ENCODE measurements around the gene LYVE1. TPM values are rescaled to one million over a fixed set of nuclear protein-coding genes. Genes with fewer than 3 reads are reported as not detected.

LYVE1 gene
- total RNA-seq, 1 donor from 2014 or later, result 0.27 TPM

DNA sequence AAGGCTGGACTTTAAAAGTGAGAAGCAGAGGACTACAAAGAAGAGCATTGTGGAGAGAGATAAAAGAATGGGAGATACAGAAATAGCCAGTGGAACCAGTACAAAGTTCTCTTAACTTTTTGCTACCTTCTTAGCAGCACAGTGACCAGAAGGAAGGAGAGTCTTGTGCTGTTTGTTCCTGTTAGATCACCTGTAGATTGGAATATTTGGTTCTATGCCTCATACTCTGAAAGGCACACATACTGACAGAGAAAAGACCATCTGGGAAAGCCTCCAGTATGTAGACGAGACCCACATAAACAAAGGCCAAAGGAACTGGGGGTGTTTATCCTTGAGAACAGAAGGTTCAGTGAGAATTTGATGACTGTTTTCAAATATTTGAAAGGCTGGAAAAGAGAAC, 46.2 kb downstream of the LYVE1 start:
- Mint-ChIP-seq H3K4me3 (ENCODE audit: unreplicated experiment) (no peak overlapping the region), H3K4me1 (ENCODE audit: low read depth, unreplicated experiment) (peaks cover 6% of the 10 kb centered on the region), H3K27ac (ENCODE audit: unreplicated experiment) (no peak overlapping the region), H3K36me3 (ENCODE audit: low read depth, unreplicated experiment) (peaks cover 6% of the 10 kb centered on the region), H3K9me3 (ENCODE audit: unreplicated experiment) (no peaks in the 10 kb centered on the region), H3K27me3 (ENCODE audit: low read depth, unreplicated experiment) (no peaks in the 10 kb centered on the region)
- Histone ChIP-seq H3K4me1 (ENCODE audit: insufficient read depth, low read length) (peaks cover 4% of the 10 kb centered on the region), H4K20me1 (ENCODE audit: insufficient read depth, low read length) (no peaks in the 10 kb centered on the region), H3K79me2 (ENCODE audit: insufficient read depth, low read length) (no peaks in the 10 kb centered on the region), H3K9me3 (ENCODE audit: insufficient read depth, low read depth, low read length) (no peaks in the 10 kb centered on the region), H3K27ac (ENCODE audit: low read depth, low read length) (no peak overlapping the region), H3K9ac (ENCODE audit: low read length) (no peak overlapping the region), H3K4me3 (ENCODE audit: insufficient read depth, low read depth, low read length) (no peak overlapping the region), H3K36me3 (ENCODE audit: insufficient read depth, low read length) (peaks cover 11% of the 10 kb centered on the region), H3K27me3 (ENCODE audit: insufficient read depth, low read length) (no peaks in the 10 kb centered on the region), H3K4me2 (ENCODE audit: low read length) (no peak overlapping the region), H2AFZ (ENCODE audit: low read depth, low read length) (no peak overlapping the region)
- TF ChIP-seq, protein P1, sequence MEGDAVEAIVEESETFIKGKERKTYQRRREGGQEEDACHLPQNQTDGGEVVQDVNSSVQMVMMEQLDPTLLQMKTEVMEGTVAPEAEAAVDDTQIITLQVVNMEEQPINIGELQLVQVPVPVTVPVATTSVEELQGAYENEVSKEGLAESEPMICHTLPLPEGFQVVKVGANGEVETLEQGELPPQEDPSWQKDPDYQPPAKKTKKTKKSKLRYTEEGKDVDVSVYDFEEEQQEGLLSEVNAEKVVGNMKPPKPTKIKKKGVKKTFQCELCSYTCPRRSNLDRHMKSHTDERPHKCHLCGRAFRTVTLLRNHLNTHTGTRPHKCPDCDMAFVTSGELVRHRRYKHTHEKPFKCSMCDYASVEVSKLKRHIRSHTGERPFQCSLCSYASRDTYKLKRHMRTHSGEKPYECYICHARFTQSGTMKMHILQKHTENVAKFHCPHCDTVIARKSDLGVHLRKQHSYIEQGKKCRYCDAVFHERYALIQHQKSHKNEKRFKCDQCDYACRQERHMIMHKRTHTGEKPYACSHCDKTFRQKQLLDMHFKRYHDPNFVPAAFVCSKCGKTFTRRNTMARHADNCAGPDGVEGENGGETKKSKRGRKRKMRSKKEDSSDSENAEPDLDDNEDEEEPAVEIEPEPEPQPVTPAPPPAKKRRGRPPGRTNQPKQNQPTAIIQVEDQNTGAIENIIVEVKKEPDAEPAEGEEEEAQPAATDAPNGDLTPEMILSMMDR (IDR thresholded peaks at IDR 0.05; ENCODE audit: insufficient read depth, low read depth, low read length), result no peak
- TF ChIP-seq EZH2 (IDR thresholded peaks at IDR 0.05; ENCODE audit: insufficient read depth, low read length), result no peak
- no peak for DNase-seq (ENCODE audit: low read depth)
- FAIRE-seq, result no peak

DNA sequence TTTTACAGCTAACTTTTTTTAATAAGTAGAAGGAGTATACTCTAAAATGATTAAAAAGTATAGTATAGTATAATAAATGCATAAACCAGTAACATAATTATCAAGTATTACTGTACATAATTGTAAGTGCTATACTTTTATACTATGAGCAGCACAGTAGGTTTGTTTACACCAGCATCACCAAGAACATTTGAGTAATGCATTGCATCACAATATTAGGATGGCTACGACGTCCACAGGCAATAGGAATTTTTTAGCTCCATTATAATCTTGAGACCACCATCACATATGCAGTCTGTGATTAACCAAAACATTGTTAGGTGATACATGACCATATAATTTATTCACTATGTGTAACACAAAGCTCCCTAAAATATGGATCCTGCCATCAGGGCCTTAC, 47.9 kb downstream of the LYVE1 start:
- DNase-seq (ENCODE audit: low read depth) (no peak), FAIRE-seq (no peak)
- H3K4me3 Mint-ChIP-seq (ENCODE audit: unreplicated experiment), result no peak overlapping the region
- Histone ChIP-seq H3K27ac (ENCODE audit: low read depth, low read length) (no peak overlapping the region), H4K20me1 (ENCODE audit: insufficient read depth, low read length) (no peaks in the 10 kb centered on the region), H3K36me3 (ENCODE audit: insufficient read depth, low read length) (peaks cover 11% of the 10 kb centered on the region), H3K4me3 (ENCODE audit: insufficient read depth, low read depth, low read length) (no peak overlapping the region), H3K9ac (ENCODE audit: low read length) (no peak overlapping the region), H3K4me2 (ENCODE audit: low read length) (no peak overlapping the region), H3K9me3 (ENCODE audit: insufficient read depth, low read depth, low read length) (no peaks in the 10 kb centered on the region), H3K79me2 (ENCODE audit: insufficient read depth, low read length) (no peaks in the 10 kb centered on the region), H2AFZ (ENCODE audit: low read depth, low read length) (no peak overlapping the region), H3K27me3 (ENCODE audit: insufficient read depth, low read length) (no peaks in the 10 kb centered on the region), H3K4me1 (ENCODE audit: insufficient read depth, low read length) (no peaks in the 10 kb centered on the region)
- no peaks in the 10 kb centered on the region for H3K4me1 Mint-ChIP-seq (ENCODE audit: low read depth, unreplicated experiment)
- H3K27me3 Mint-ChIP-seq (ENCODE audit: low read depth, unreplicated experiment), result no peaks in the 10 kb centered on the region
- peaks cover 4% of the 10 kb centered on the region for H3K36me3 Mint-ChIP-seq (ENCODE audit: low read depth, unreplicated experiment)
- no peak for TF ChIP-seq EZH2 (IDR thresholded peaks at IDR 0.05; ENCODE audit: insufficient read depth, low read length)
- TF ChIP-seq, protein P1 (IDR thresholded peaks at IDR 0.05; ENCODE audit: insufficient read depth, low read depth, low read length), result no peak
- no peak overlapping the region for H3K27ac Mint-ChIP-seq (ENCODE audit: unreplicated experiment)
- no peaks in the 10 kb centered on the region for H3K9me3 Mint-ChIP-seq (ENCODE audit: unreplicated experiment)

DNA sequence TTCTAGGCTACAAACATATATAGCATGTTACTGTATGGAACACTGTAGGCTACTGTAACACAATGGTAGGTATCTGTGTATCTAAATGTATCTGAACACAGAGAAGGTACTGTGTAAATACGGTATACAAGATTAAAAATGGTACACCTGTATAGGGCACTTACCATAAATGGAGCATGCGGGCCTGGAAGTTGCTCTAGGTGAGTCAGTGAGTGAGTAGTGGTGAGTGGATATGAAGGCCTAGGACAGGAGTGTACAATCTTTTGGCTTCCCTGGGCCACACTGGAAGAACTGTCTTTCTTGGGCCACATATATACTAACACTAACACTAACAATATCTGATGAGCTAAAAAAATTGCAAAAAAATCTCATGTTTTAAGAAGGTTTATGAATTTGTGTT, 48.8 kb downstream of the LYVE1 start:
- Histone ChIP-seq H3K9me3 (ENCODE audit: insufficient read depth, low read depth, low read length) (no peaks in the 10 kb centered on the region), H3K27ac (ENCODE audit: low read depth, low read length) (no peak overlapping the region), H4K20me1 (ENCODE audit: insufficient read depth, low read length) (no peaks in the 10 kb centered on the region), H3K4me2 (ENCODE audit: low read length) (no peak overlapping the region), H3K4me3 (ENCODE audit: insufficient read depth, low read depth, low read length) (no peak overlapping the region), H3K79me2 (ENCODE audit: insufficient read depth, low read length) (no peaks in the 10 kb centered on the region), H3K4me1 (ENCODE audit: insufficient read depth, low read length) (no peaks in the 10 kb centered on the region), H3K9ac (ENCODE audit: low read length) (no peak overlapping the region), H3K36me3 (ENCODE audit: insufficient read depth, low read length) (peaks cover 8% of the 10 kb centered on the region), H3K27me3 (ENCODE audit: insufficient read depth, low read length) (no peaks in the 10 kb centered on the region), H2AFZ (ENCODE audit: low read depth, low read length) (no peak overlapping the region)
- no peak overlapping the region for H3K4me3 Mint-ChIP-seq (ENCODE audit: unreplicated experiment)
- H3K27ac Mint-ChIP-seq (ENCODE audit: unreplicated experiment), result no peak overlapping the region
- peaks cover 5% of the 10 kb centered on the region for H3K4me1 Mint-ChIP-seq (ENCODE audit: low read depth, unreplicated experiment)
- FAIRE-seq (no peak), DNase-seq (ENCODE audit: low read depth) (no peak)
- no peaks in the 10 kb centered on the region for H3K9me3 Mint-ChIP-seq (ENCODE audit: unreplicated experiment)
- H3K27me3 Mint-ChIP-seq (ENCODE audit: low read depth, unreplicated experiment), result no peaks in the 10 kb centered on the region
- peaks cover 2% of the 10 kb centered on the region for H3K36me3 Mint-ChIP-seq (ENCODE audit: low read depth, unreplicated experiment)
- TF ChIP-seq EZH2 (IDR thresholded peaks at IDR 0.05; ENCODE audit: insufficient read depth, low read length), result no peak
- TF ChIP-seq, protein P1 (IDR thresholded peaks at IDR 0.05; ENCODE audit: insufficient read depth, low read depth, low read length), result no peak

Data from astrocyte (in vitro differentiated cells and primary cell).